ENCODE data around the gene UBE2H. TPM values are rescaled to one million over a fixed set of nuclear protein-coding genes. Genes with fewer than 3 reads are reported as not detected.

UBE2H gene
- total and polyA plus RNA-seq, 12 donors = 26.0 to 222 (median 159) TPM

DNA sequence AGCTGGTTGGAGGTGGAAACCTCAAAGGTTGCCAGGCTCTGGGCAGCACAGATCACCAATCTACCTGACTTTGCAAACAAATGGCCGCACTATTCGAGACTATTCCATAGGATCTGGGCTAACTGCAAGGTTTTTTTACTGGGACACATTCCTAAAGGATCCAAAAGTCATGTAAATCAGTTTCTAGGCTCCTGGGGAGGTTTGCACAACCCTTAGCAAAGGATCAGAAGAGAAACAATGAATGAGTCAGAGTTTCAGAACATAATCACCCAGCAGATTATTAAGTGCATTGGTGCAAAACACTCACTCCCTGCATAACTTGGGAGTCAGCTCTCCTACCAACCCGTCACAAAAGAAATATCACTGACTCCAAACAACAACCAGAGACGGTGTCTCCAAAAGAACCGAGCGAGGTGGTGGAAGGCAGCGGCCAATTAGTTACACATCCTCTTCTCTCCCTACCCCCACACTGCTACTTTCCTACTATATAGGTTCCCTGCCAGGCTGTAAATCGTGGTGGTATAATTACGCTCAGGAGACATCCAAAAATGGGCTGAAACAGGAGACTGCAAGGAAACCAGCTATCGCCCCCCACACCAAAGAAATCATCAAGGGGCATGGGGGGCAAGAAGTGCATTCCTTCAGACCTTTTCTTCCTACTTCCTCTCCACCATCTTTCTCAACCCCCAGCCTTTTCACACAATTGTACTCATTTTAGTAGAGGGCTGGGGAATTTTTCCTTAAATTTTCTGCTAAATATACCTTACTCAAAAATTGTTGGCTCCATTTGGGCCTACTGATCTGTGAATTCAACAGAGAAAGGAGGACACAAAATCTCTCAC, 3.2 kb downstream of the UBE2H start:
- 10 to 11% methylated on average over 10 of the region's 10 CpGs for WGBS, 2 donors
- ATAC-seq = peak in 5 of 8 donors; percentile 5 to 30 (median 15)

DNA sequence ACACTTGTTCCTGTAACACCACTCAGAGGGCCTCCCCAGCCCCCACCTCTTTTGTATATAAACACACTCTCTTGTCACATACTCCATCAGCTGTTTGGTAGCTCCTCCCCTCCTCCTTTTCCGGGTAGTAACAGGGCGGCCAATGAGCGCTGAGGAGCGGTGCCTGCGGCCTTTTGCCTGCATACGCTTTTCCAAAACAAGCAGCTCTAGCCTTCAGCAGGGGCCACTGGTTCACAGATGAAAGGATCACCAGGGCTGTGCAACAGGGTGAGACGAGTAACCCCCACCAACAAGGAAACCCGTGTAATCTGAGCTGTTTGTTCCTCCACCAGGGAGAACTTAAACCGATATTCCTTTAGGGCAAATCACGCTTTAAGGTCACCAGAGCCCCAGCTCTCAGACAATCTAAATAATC, 3.9 kb downstream of the UBE2H start:
- Histone ChIP-seq H3K27ac (peak overlapping the region; percentile 90 to 99 (median 96)), H3K27me3 (no peaks in the 10 kb centered on the region), H3K36me3 (peaks cover 0 to 13% (median 0%) of the 10 kb centered on the region in 9 donors), H3K4me1 (peaks cover 0 to 52% (median 41%) of the 10 kb centered on the region in 9 donors), H3K4me3 (peak overlapping the region in 9 of 10 donors; percentile 80 to 99 (median 92)), H3K9me3 (peaks cover 0 to 3% (median 0%) of the 10 kb centered on the region in 11 donors)
- TF ChIP-seq, protein P1, sequence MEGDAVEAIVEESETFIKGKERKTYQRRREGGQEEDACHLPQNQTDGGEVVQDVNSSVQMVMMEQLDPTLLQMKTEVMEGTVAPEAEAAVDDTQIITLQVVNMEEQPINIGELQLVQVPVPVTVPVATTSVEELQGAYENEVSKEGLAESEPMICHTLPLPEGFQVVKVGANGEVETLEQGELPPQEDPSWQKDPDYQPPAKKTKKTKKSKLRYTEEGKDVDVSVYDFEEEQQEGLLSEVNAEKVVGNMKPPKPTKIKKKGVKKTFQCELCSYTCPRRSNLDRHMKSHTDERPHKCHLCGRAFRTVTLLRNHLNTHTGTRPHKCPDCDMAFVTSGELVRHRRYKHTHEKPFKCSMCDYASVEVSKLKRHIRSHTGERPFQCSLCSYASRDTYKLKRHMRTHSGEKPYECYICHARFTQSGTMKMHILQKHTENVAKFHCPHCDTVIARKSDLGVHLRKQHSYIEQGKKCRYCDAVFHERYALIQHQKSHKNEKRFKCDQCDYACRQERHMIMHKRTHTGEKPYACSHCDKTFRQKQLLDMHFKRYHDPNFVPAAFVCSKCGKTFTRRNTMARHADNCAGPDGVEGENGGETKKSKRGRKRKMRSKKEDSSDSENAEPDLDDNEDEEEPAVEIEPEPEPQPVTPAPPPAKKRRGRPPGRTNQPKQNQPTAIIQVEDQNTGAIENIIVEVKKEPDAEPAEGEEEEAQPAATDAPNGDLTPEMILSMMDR (IDR thresholded peaks at IDR 0.05) = no peak
- DNase-seq = peak; percentile 83 to 91
- WGBS, 2 donors = 0 to 1% methylated on average over 10 of the region's 10 CpGs
- peak; percentile 72 to 85 (median 78) for ATAC-seq
- intact Hi-C loops (cut with DNase I) = loop anchor here in 1 of 10 donors (2.0 kb wide), 1 partner anchor 118 kb away; no protein-coding TSS in a partner anchor

More for the DNA sequence above, 3.2 kb downstream of the UBE2H start:
- intact Hi-C loops (cut with DNase I) = loop anchor here in 7 of 10 donors (2.0 to 10.0 kb wide), 8 partner anchors 32 to 122 kb away; no protein-coding TSS in a partner anchor
- H3K27ac ChIP-seq = peak overlapping the region; percentile 90 to 99 (median 96)
- TF ChIP-seq, protein P1 (IDR thresholded peaks at IDR 0.05) = no peak
- H3K4me1 ChIP-seq = peaks cover 0 to 52% (median 41%) of the 10 kb centered on the region in 9 donors
- peak in 1 of 2 donors; percentile 21 for DNase-seq
- H3K27me3 ChIP-seq = no peaks in the 10 kb centered on the region
- peaks cover 0 to 10% (median 0%) of the 10 kb centered on the region in 9 donors for H3K36me3 ChIP-seq
- peaks cover 0 to 3% (median 0%) of the 10 kb centered on the region in 11 donors for H3K9me3 ChIP-seq
- peak overlapping the region in 9 of 10 donors; percentile 80 to 99 (median 92) for H3K4me3 ChIP-seq

DNA sequence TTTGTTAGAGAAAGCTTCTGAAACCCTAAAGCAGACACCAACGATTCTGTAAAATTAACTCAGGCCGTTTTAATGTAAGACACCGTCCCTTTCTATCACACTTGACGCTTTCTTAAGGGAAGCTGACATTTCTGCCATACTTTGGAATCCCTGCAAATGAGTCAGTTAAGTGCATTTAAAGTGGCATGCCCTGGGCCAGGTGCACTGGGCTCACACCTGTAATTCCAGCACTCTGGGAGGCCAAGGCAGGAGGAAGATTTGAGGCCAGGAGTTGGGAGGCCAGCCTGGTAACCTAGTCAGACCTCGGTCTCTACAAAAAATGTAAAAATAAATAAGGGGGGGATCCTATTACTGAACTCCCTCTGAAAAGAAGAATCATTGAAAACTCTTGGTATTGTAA, 4.4 kb downstream of the UBE2H start:
- TF ChIP-seq, protein P1 (IDR thresholded peaks at IDR 0.05) = no peak
- Histone ChIP-seq H3K27ac (peak overlapping the region; percentile 12 to 99 (median 96)), H3K4me3 (peak overlapping the region in 2 of 10 donors; percentile 85 to 97), H3K27me3 (no peaks in the 10 kb centered on the region), H3K36me3 (peaks cover 0 to 18% (median 0%) of the 10 kb centered on the region in 9 donors), H3K4me1 (peaks cover 0 to 52% (median 43%) of the 10 kb centered on the region in 9 donors), H3K9me3 (peaks cover 0 to 3% (median 0%) of the 10 kb centered on the region in 11 donors)
- ATAC-seq (no peak), DNase-seq (no peak)
- WGBS, 2 donors = 83 to 85% methylated on average over 5 of the region's 5 CpGs
- intact Hi-C loops (cut with DNase I) = loop anchor here in 1 of 10 donors (2.0 kb wide), 1 partner anchor 118 kb away; no protein-coding TSS in a partner anchor

DNA sequence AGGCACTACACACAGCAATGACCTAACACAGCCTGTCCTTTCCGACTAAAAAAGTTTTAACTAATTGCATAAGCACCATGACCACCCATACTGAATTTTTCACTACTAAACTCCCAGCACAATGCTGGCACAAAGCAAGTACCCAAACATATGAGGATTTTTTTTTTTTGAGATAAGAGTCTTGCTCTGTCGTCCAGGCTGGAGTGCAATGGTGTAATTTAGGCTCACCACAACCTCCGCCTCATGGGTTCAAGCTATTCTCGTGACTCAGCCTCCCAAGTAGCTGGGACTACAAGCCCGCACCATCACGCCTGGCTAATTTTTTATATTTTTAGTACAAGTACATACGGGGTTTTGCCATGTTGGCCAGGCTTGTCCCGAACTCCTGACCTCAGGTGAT, 5.1 kb downstream of the UBE2H start:
- WGBS, 2 donors = 54 to 55% methylated on average over 8 of the region's 8 CpGs

More for the DNA sequence above, 5.1 kb downstream of the UBE2H start:
- intact Hi-C loops (cut with DNase I) = loop anchor here in 1 of 10 donors (2.0 kb wide), 1 partner anchor 117 kb away; no protein-coding TSS in a partner anchor
- Histone ChIP-seq H3K36me3 (peaks cover 0 to 25% (median 0%) of the 10 kb centered on the region in 9 donors), H3K27me3 (no peaks in the 10 kb centered on the region), H3K4me3 (no peak overlapping the region), H3K27ac (peak overlapping the region in 9 of 10 donors; percentile 10 to 99 (median 97)), H3K4me1 (peaks cover 0 to 50% (median 43%) of the 10 kb centered on the region in 9 donors), H3K9me3 (peaks cover 0 to 3% (median 0%) of the 10 kb centered on the region in 11 donors)
- DNase-seq = no peak
- no peak for ATAC-seq
- TF ChIP-seq, protein P1 (IDR thresholded peaks at IDR 0.05) = no peak
